Activated naive CD8-positive, alpha-beta T cell treated with anti-CD3 and anti-CD28 coated beads, Interleukin-2, amount 50 U/mL, for 16 hours (primary cell): ENCODE measurements around the gene SYNDIG1L.
"Not testable (repeated sequence)": the region's sequence is repeated elsewhere in the genome, so short reads cannot be mapped to it uniquely, and the experiment has no call there.

Source experiments
- DNase-seq: peaks from one replicate; pipeline ENCODE4 v3.0.0-alpha.2; 2020; ENCODE audit warnings: low read depth, low spot score

The SYNDIG1L gene

GRCh38 chr14:74426202-74426582, at the start of gene SYNDIG1L:
Gene SYNDIG1L (minus strand): TSS chr14:74426210. CDS start chr14:74409744, 16,466 bp downstream.
- no peak for DNase-seq

GRCh38 chr14:74475678-74476077, 49.7 kb upstream of the SYNDIG1L start:
- DNase-seq = no peak

- DNase-seq = no peak
Observed at GRCh38 chr14:74474376-74474775, 48.4 kb upstream of the SYNDIG1L start.

- no peak for DNase-seq
Observed at GRCh38 chr14:74472601-74473000, 46.6 kb upstream of the SYNDIG1L start.

- DNase-seq = no peak
Observed at GRCh38 chr14:74469548-74470518, 43.8 kb upstream of the SYNDIG1L start.

- DNase-seq = no peak
Observed at GRCh38 chr14:74468513-74468912, 42.5 kb upstream of the SYNDIG1L start.

- no peak for DNase-seq
Observed at GRCh38 chr14:74465335-74465734, 39.3 kb upstream of the SYNDIG1L start.

GRCh38 chr14:74464785-74465184, 38.8 kb upstream of the SYNDIG1L start:
- no peak for DNase-seq

GRCh38 chr14:74463697-74464096, 37.7 kb upstream of the SYNDIG1L start:
- no peak for DNase-seq

GRCh38 chr14:74462993-74463392, 37.0 kb upstream of the SYNDIG1L start:
- no peak for DNase-seq

GRCh38 chr14:74459976-74460375, 34.0 kb upstream of the SYNDIG1L start:
- no peak for DNase-seq

- no peak for DNase-seq
Observed at GRCh38 chr14:74459289-74459946, 33.4 kb upstream of the SYNDIG1L start.

GRCh38 chr14:74457565-74457895, 31.5 kb upstream of the SYNDIG1L start:
- DNase-seq = no peak

GRCh38 chr14:74456684-74457564, 30.9 kb upstream of the SYNDIG1L start:
- no peak for DNase-seq

- DNase-seq = not testable (repeated sequence)
Observed at GRCh38 chr14:74454397-74454796, 28.4 kb upstream of the SYNDIG1L start.

GRCh38 chr14:74444866-74445265, 18.9 kb upstream of the SYNDIG1L start:
- DNase-seq = no peak

- DNase-seq = no peak
Observed at GRCh38 chr14:74442757-74443156, 16.7 kb upstream of the SYNDIG1L start.

- no peak for DNase-seq
Observed at GRCh38 chr14:74441113-74441512, 15.1 kb upstream of the SYNDIG1L start.

- DNase-seq = no peak
Observed at GRCh38 chr14:74438351-74438915, 12.4 kb upstream of the SYNDIG1L start.

- DNase-seq = no peak
Observed at GRCh38 chr14:74437496-74438053, 11.6 kb upstream of the SYNDIG1L start.

GRCh38 chr14:74434294-74434693, 8.3 kb upstream of the SYNDIG1L start:
- no peak for DNase-seq
